A549 (cell line): ENCODE data around the gene EPS8. TPM values are rescaled to one million over a fixed set of nuclear protein-coding genes. Genes with fewer than 3 reads are reported as not detected.

ENCODE experiments used
- ATAC-seq, 2 experiments: fragments of 200-7000 bp in 1 of 2; fragments of >200 bp in 1 of 2; cut with Nextera tagmentation in 1 of 2; cut with Tn5 transposase in 1 of 2; 3 replicates each; pipeline versions ENCODE4 v1.8.0 to v1.9.1; 2018 to 2020; ENCODE audit warnings: mild to moderate bottlenecking in 1 of 2, moderate library complexity in 1 of 2
- CTCF ChIA-PET: fragments of 300-600 bp; sonication (Branson Sonifier 250); formaldehyde crosslinking; extraction: SDS; loops from one replicate; lab custom pipeline; 2021; ENCODE audit warnings: antibody characterized with exemption, inconsistent platforms; lab: Yijun Ruan, JAX
- POLR2A ChIA-PET: fragments of 350-600 bp; formaldehyde crosslinking; extraction: SDS; loops from one replicate; lab custom pipeline; 2021; ENCODE audit warnings: antibody characterized with exemption, inconsistent platforms; lab: Yijun Ruan, JAX
- DNase-seq, 2 experiments: peaks; one replicate each; pipeline versions ENCODE4 v3.0.0 to v3.0.0-alpha.2; 2011 to 2016; ENCODE audit warnings: low read depth in 1 of 2, low spot score in 1 of 2
- FAIRE-seq: peaks from 2 replicates; lab custom pipeline; 2011; peaks lifted over from hg19 to GRCh38; lab: Jason Lieb, UNC
- H3K27ac ChIP-seq, 2 experiments: fragments of >200 bp; sonication (Bioruptor Twin); formaldehyde crosslinking; 3 replicates each; pipeline ENCODE4 v1.5.1; 2016 to 2017
- H3K4me1 ChIP-seq: fragments of >200 bp; sonication (Bioruptor Twin); formaldehyde crosslinking; 3 replicates; pipeline ENCODE4 v1.6.1; 2016
- H3K4me2 ChIP-seq: fragments of >200 bp; sonication (Bioruptor Twin); formaldehyde crosslinking; 3 replicates; pipeline ENCODE4 v1.6.1; 2016
- H3K4me3 ChIP-seq: fragments of >200 bp; sonication (Bioruptor Twin); formaldehyde crosslinking; 3 replicates; pipeline ENCODE4 v1.5.1; 2016
- H3K9me3 ChIP-seq: fragments of >200 bp; sonication (Bioruptor Twin); formaldehyde crosslinking; 3 replicates; pipeline ENCODE4 v1.6.1; 2016
- BHLHE40 ChIP-seq: IDR thresholded peaks from 2 replicates; pipeline ENCODE4 v1.6.1; 2012; ENCODE audit warnings: low read depth, low read length, inconsistent platforms
- CEBPB ChIP-seq, 2 experiments: fragments of >200 bp in 1 of 2; sonication (Bioruptor Twin) in 1 of 2; formaldehyde crosslinking in 1 of 2; IDR thresholded peaks; 2 replicates each; pipeline ENCODE4 v1.6.1; 2012 to 2016
- CHD2 ChIP-seq: fragments of 150-350 bp; IDR thresholded peaks from 2 replicates; pipeline ENCODE4 v1.6.1; 2014; ENCODE audit warnings: low read length; ENCODE audit not compliant: partially characterized antibody
- EHF ChIP-seq: fragments of 250-450 bp; sonication (Bioruptor Pico); IDR thresholded peaks from 2 replicates; pipeline ENCODE4 v1.5.0; 2020; ENCODE audit warnings: mild to moderate bottlenecking
- EHMT2 ChIP-seq: fragments of 200-600 bp; sonication (generic); IDR thresholded peaks from 2 replicates; pipeline ENCODE4 v1.6.1; 2016; ENCODE audit warnings: antibody characterized with exemption, low read depth, mild to moderate bottlenecking, moderate library complexity
- ELK1 ChIP-seq: fragments of 150-350 bp; IDR thresholded peaks from 2 replicates; pipeline ENCODE4 v1.6.1; 2014; ENCODE audit warnings: low read depth, mild to moderate bottlenecking, low read length
- FOSL2 ChIP-seq, 2 experiments: fragments of 450-650 bp in 1 of 2; fragments of >200 bp in 1 of 2; sonication (Bioruptor Twin) in 1 of 2; formaldehyde crosslinking; IDR thresholded peaks; 2 replicates each; pipeline versions ENCODE4 v1.5.0 to v1.6.1; 2016 to 2020; ENCODE audit warnings: mild to moderate bottlenecking in 1 of 2, moderate library complexity in 1 of 2
- FOXS1 ChIP-seq: fragments of 250-450 bp; sonication (Bioruptor Pico); IDR thresholded peaks from 2 replicates; pipeline ENCODE4 v1.5.0; 2020; ENCODE audit warnings: mild to moderate bottlenecking, moderate library complexity
- GATA3 ChIP-seq: IDR thresholded peaks from 2 replicates; pipeline ENCODE4 v1.6.1; 2012; ENCODE audit warnings: borderline replicate concordance
- HMGXB4 ChIP-seq: fragments of 250-450 bp; sonication (Bioruptor Pico); IDR thresholded peaks from 2 replicates; pipeline ENCODE4 v1.5.0; 2021; ENCODE audit warnings: mild to moderate bottlenecking, moderate library complexity, borderline replicate concordance
- HOXA7 ChIP-seq: fragments of 250-450 bp; sonication (Bioruptor Pico); IDR thresholded peaks from 2 replicates; pipeline ENCODE4 v1.5.0; 2020; ENCODE audit warnings: mild to moderate bottlenecking, moderate library complexity
- JUN ChIP-seq, 2 experiments: fragments of >200 bp; sonication (Bioruptor Twin); formaldehyde crosslinking; IDR thresholded peaks; 2 replicates in 1 of 2; 3 replicates in 1 of 2; pipeline ENCODE4 v1.6.1; 2016 to 2017
- KDM1A ChIP-seq: fragments of 200-600 bp; sonication (generic); IDR thresholded peaks from 2 replicates; pipeline ENCODE4 v1.6.1; 2016; ENCODE audit warnings: low read depth, mild to moderate bottlenecking
- MAFK ChIP-seq: fragments of 450-650 bp; IDR thresholded peaks from 2 replicates; pipeline ENCODE4 v1.6.1; 2014; ENCODE audit not compliant: partially characterized antibody
- MAX ChIP-seq: IDR thresholded peaks from 2 replicates; pipeline ENCODE4 v1.6.1; 2012
- NFE2L2 ChIP-seq: fragments of 150-350 bp; conservative IDR thresholded peaks from 2 replicates; pipeline ENCODE4 v1.6.1; 2014; ENCODE audit warnings: low read length
- NPAS2 ChIP-seq: fragments of 250-450 bp; sonication (Bioruptor Pico); IDR thresholded peaks from 2 replicates; pipeline ENCODE4 v1.8.0; 2022; ENCODE audit warnings: mild to moderate bottlenecking, moderate library complexity, borderline replicate concordance
- PHF8 ChIP-seq: fragments of 200-600 bp; sonication (generic); IDR thresholded peaks from 2 replicates; pipeline ENCODE4 v1.6.1; 2016; ENCODE audit warnings: low read depth, mild to moderate bottlenecking, antibody characterized with exemption, moderate library complexity, borderline replicate concordance
- POLR2AphosphoS2 ChIP-seq: conservative IDR thresholded peaks from 2 replicates; pipeline ENCODE4 v1.6.1; 2012; ENCODE audit warnings: low read length, improper control_type of control experiment, inconsistent platforms
- REST ChIP-seq: fragments of 200-600 bp; sonication (generic); IDR thresholded peaks from 2 replicates; pipeline ENCODE4 v1.6.1; 2016; ENCODE audit warnings: antibody characterized with exemption, mild to moderate bottlenecking, moderate library complexity
- RFX5 ChIP-seq: fragments of 450-650 bp; IDR thresholded peaks from 2 replicates; pipeline ENCODE4 v1.7.1; 2014; ENCODE audit warnings: antibody characterized with exemption, mild to moderate bottlenecking, moderate library complexity
- RNF2 ChIP-seq: fragments of 200-600 bp; sonication (generic); IDR thresholded peaks from 2 replicates; pipeline ENCODE4 v1.6.1; 2016; ENCODE audit warnings: low read depth, mild to moderate bottlenecking, antibody characterized with exemption, moderate library complexity, borderline replicate concordance
- SMC3 ChIP-seq: fragments of >200 bp; sonication (Bioruptor Twin); formaldehyde crosslinking; IDR thresholded peaks from 3 replicates; pipeline ENCODE4 v1.6.1; 2018; ENCODE audit warnings: inconsistent platforms
- TFCP2L1 ChIP-seq: fragments of 250-450 bp; sonication (Bioruptor Pico); IDR thresholded peaks from 2 replicates; pipeline ENCODE4 v1.5.0; 2021; ENCODE audit warnings: mild to moderate bottlenecking
- TP53 ChIP-seq: fragments of 250-450 bp; sonication (Bioruptor Pico); IDR thresholded peaks from 2 replicates; pipeline ENCODE4 v1.5.0; 2021; ENCODE audit warnings: mild to moderate bottlenecking, moderate library complexity
- USF2 ChIP-seq: fragments of 450-650 bp; IDR thresholded peaks from 2 replicates; pipeline ENCODE4 v1.6.1; 2014; ENCODE audit warnings: antibody characterized with exemption
- ZC3H11A ChIP-seq: fragments of 450-650 bp; IDR thresholded peaks from 2 replicates; pipeline ENCODE4 v1.6.1; 2014; ENCODE audit warnings: antibody characterized with exemption, mild to moderate bottlenecking
- ZNF302 ChIP-seq: fragments of 250-450 bp; sonication (Bioruptor Pico); IDR thresholded peaks from 2 replicates; pipeline ENCODE4 v1.9.0; 2021; ENCODE audit warnings: inconsistent platforms, mild to moderate bottlenecking, moderate library complexity
- WGBS: methylation state at CpG from one replicate; pipeline ENCODE4 v1.1.6; 2017; ENCODE audit errors: missing lambda C conversion rate; 5-methylcytosine and 5-hydroxymethylcytosine counted together
- polyA plus RNA-seq, 4 experiments: library from polyadenylated mRNA; depleted of rRNA in 3 of 4; stranded (reverse); fragments of >200 nt; fragmentation: RNase III in 1 of 4; extraction: RNeasy Plus Mini Kit Qiagen cat#74134 plus additional on column Dnase treatment in 1 of 4; gene quantifications; 2 replicates in 3 of 4; 3 replicates in 1 of 4; pipeline ENCODE4 v1.2.3, GENCODE V29; 2011 to 2017

Gene EPS8
- polyA plus RNA-seq, 2 of the 4 experiments (the other 2 are of a cell fraction) = 25.1 to 101 TPM

GRCh38 chr12:15693228-15693911, 95.8 kb downstream of the EPS8 start:
- DNase-seq (no peak), FAIRE-seq (no peak)
- CTCF ChIA-PET = interaction anchor here (0.6 to 1.0 kb wide), 2 partner anchors 83 to 164 kb away, joined by 3 to 4 read pairs; no protein-coding TSS in a partner anchor

GRCh38 chr12:15691388-15691787, 97.8 kb downstream of the EPS8 start:
- Histone ChIP-seq H3K4me2 (peak overlapping the region; percentile 74; the same call in 1 of the 3 replicates), H3K4me1 (peaks cover 50% of the 10 kb centered on the region), H3K27ac (peak overlapping the region; percentile 54 to 55; a peak in 4 of 6 replicates), H3K9me3 (no peaks in the 10 kb centered on the region), H3K4me3 (no peak overlapping the region)
- FAIRE-seq = no peak
- DNase-seq = no peak
- POLR2A ChIA-PET = no interaction called here
- peak; percentile 26 to 39; a peak in 4 of 6 replicates for ATAC-seq
- CTCF ChIA-PET = no interaction called here
- no peak for TF ChIP-seq FOSL2 (IDR thresholded peaks at IDR 0.05)
- no peak for TF ChIP-seq FOSL2 (CRISPR knock-in tag; IDR thresholded peaks at IDR 0.05)
- no peak for TF ChIP-seq TFCP2L1
- TF ChIP-seq ZC3H11A = no peak
- no peak for TF ChIP-seq HOXA7 (CRISPR knock-in tag)
- TF ChIP-seq MAX = no peak
- no peak for TF ChIP-seq NPAS2 (CRISPR knock-in tag)
- no peak for TF ChIP-seq EHF (CRISPR knock-in tag)
- no peak for TF ChIP-seq GATA3
- TF ChIP-seq MAFK = no peak
- TF ChIP-seq SMC3 = no peak
- no peak for TF ChIP-seq JUN (IDR thresholded peaks at IDR 0.05)
- TF ChIP-seq NFE2L2 = no peak
- no peak for TF ChIP-seq USF2
- no peak for TF ChIP-seq PHF8
- TF ChIP-seq ZNF302 (CRISPR knock-in tag) = no peak
- no peak for TF ChIP-seq EHMT2
- no peak for TF ChIP-seq RFX5
- TF ChIP-seq POLR2AphosphoS2 = no peak
- no peak for TF ChIP-seq FOXS1
- 83% methylated on average over 4 of the region's 4 CpGs for WGBS

More at GRCh38 chr12:15693228-15693911, 95.8 kb downstream of the EPS8 start:
- WGBS = 81% methylated on average over 2 of the region's 2 CpGs
- Histone ChIP-seq H3K4me3 (no peak overlapping the region), H3K27ac (no peak overlapping the region), H3K4me1 (peaks cover 58% of the 10 kb centered on the region), H3K9me3 (no peaks in the 10 kb centered on the region), H3K4me2 (no peak overlapping the region)
- POLR2A ChIA-PET = no interaction called here
- TF ChIP-seq RFX5 (no peak), BHLHE40 (no peak), KDM1A (peak; percentile 59; the same call in 1 of the 2 replicates), GATA3 (no peak), HMGXB4 (CRISPR knock-in tag) (no peak)
- ATAC-seq = no peak

- peak overlapping the region; percentile 74 for H3K4me2 ChIP-seq
- H3K4me1 ChIP-seq = peaks cover 50% of the 10 kb centered on the region
- CTCF ChIA-PET = no interaction called here
- H3K27ac ChIP-seq = peak overlapping the region in 1 of 2 experiments; percentile 54; a peak in 4 of 6 replicates
- WGBS = 82% methylated on average over 1 of the region's 1 CpG
- POLR2A ChIA-PET = no interaction called here
- no peak overlapping the region for H3K4me3 ChIP-seq
- no peak for DNase-seq
- FAIRE-seq = peak; percentile 36
- H3K9me3 ChIP-seq = no peaks in the 10 kb centered on the region
- ATAC-seq = no peak
- TF ChIP-seq TP53 (CRISPR knock-in tag) (no peak), RNF2 (no peak), EHF (CRISPR knock-in tag) (no peak), CEBPB (IDR thresholded peaks at IDR 0.05) (no peak), ELK1 (no peak), REST (no peak), MAFK (no peak), CHD2 (no peak)
Observed at GRCh38 chr12:15690320-15690719, 98.9 kb downstream of the EPS8 start.
